SK-N-SH (cell line): ENCODE results near the gene ZNF689. TPM values are rescaled to one million over a fixed set of nuclear protein-coding genes. Genes with fewer than 3 reads are reported as not detected.

Experiments used
- CTCF ChIA-PET: fragments of 300-600, 350-600 bp; formaldehyde crosslinking; extraction: SDS; loops from one replicate; lab custom pipeline; 2021; lab: Yijun Ruan, JAX
- POLR2A ChIA-PET: fragments of 350-600 bp; sonication (Branson Sonifier 250); formaldehyde crosslinking; extraction: SDS; loops from one replicate; lab custom pipeline; 2020; ENCODE audit warnings: antibody characterized with exemption, inconsistent platforms; lab: Yijun Ruan, JAX
- DNase-seq: peaks from one replicate; pipeline ENCODE4 v3.0.0; 2012
- H2AFZ ChIP-seq: fragments of 200-600 bp; sonication (generic); 2 replicates; pipeline ENCODE4 v1.8.1; 2016; ENCODE audit warnings: antibody characterized with exemption, mild to moderate bottlenecking, low read depth
- H3F3A ChIP-seq: fragments of 200-600 bp; sonication (generic); replicated peaks from 2 replicates; pipeline ENCODE3; 2016; ENCODE audit warnings: antibody characterized with exemption, mild to moderate bottlenecking; ENCODE audit not compliant: insufficient read depth
- H3K27ac ChIP-seq, 2 experiments: fragments of 200-500 bp in 1 of 2; fragments of 200-600 bp in 1 of 2; sonication (Bioruptor generic) in 1 of 2; sonication (generic), shearing (Covaris generic) in 1 of 2; 2 replicates each; pipeline versions ENCODE4 v1.5.1 to v1.6.1; 2014 to 2016; ENCODE audit warnings: low read depth in 2 of 2, inconsistent platforms in 1 of 2, low read length in 1 of 2, mild to moderate bottlenecking in 1 of 2, mixed read lengths in 1 of 2
- H3K27me3 ChIP-seq: fragments of 200-600 bp; sonication (generic), shearing (Covaris generic); 2 replicates; pipeline ENCODE4 v1.6.1; 2016; ENCODE audit warnings: mixed run types; ENCODE audit not compliant: insufficient read depth
- H3K36me3 ChIP-seq, 2 experiments: fragments of 200-500 bp in 1 of 2; fragments of 200-600 bp in 1 of 2; sonication (Bioruptor generic) in 1 of 2; sonication (generic) in 1 of 2; replicated peaks in 1 of 2; 2 replicates each; pipeline versions ENCODE3 to v1.5.1; 2014 to 2016; ENCODE audit warnings: low read length in 1 of 2, mild to moderate bottlenecking in 1 of 2; ENCODE audit not compliant: insufficient read depth in 2 of 2, control insufficient read depth in 1 of 2
- H3K4me1 ChIP-seq, 2 experiments: fragments of 200-500 bp in 1 of 2; fragments of 200-600 bp in 1 of 2; sonication (Bioruptor generic) in 1 of 2; sonication (generic), shearing (Covaris generic) in 1 of 2; 2 replicates each; pipeline versions ENCODE4 v1.5.1 to v1.6.1; 2014 to 2016; ENCODE audit warnings: low read depth in 1 of 2, low read length in 1 of 2, mixed run types in 1 of 2; ENCODE audit not compliant: insufficient read depth in 2 of 2, control insufficient read depth in 1 of 2
- H3K4me2 ChIP-seq: fragments of 200-600 bp; sonication (generic), shearing (Covaris generic); 2 replicates; pipeline ENCODE4 v1.6.1; 2017; ENCODE audit warnings: mixed run types
- H3K4me3 ChIP-seq, 2 experiments: fragments of 200-500 bp in 1 of 2; fragments of 200-600 bp in 1 of 2; sonication (Bioruptor generic) in 1 of 2; sonication (generic), shearing (Covaris generic) in 1 of 2; 2 replicates each; pipeline versions ENCODE4 v1.5.1 to v1.8.1; 2014 to 2016; ENCODE audit warnings: low read depth in 2 of 2, inconsistent platforms in 1 of 2, low read length in 1 of 2, mild to moderate bottlenecking in 1 of 2, mixed read lengths in 1 of 2, moderate library complexity in 1 of 2
- H3K79me2 ChIP-seq: fragments of 200-600 bp; sonication (generic); 2 replicates; pipeline ENCODE4 v1.8.1; 2017; ENCODE audit warnings: mild to moderate bottlenecking; ENCODE audit not compliant: insufficient read depth
- H3K9ac ChIP-seq: fragments of 200-600 bp; sonication (generic); 2 replicates; pipeline ENCODE4 v1.6.1; 2017; ENCODE audit warnings: mixed run types
- H3K9me2 ChIP-seq: fragments of 200-600 bp; sonication (generic); 2 replicates; pipeline ENCODE4 v1.6.1; 2017; ENCODE audit warnings: mixed run types
- H3K9me3 ChIP-seq: fragments of 200-600 bp; sonication (generic); 2 replicates; pipeline ENCODE4 v1.6.1; 2017; ENCODE audit warnings: mixed run types, mild to moderate bottlenecking, moderate library complexity
- H4K20me1 ChIP-seq: fragments of 200-600 bp; sonication (generic); 2 replicates; pipeline ENCODE4 v1.6.1; 2017; ENCODE audit warnings: mild to moderate bottlenecking, mixed run types; ENCODE audit not compliant: insufficient read depth
- CHD2 ChIP-seq: fragments of 150-350 bp; IDR thresholded peaks from 2 replicates; pipeline ENCODE4 v1.6.1; 2018; ENCODE audit warnings: low read length; ENCODE audit not compliant: partially characterized antibody
- ELF1 ChIP-seq: IDR thresholded peaks from 2 replicates; pipeline ENCODE4 v1.4.0; 2012
- EZH2phosphoT487 ChIP-seq: fragments of 200-600 bp; sonication (generic); IDR thresholded peaks from 2 replicates; pipeline ENCODE4 v1.6.1; 2017; ENCODE audit warnings: low read depth, mixed run types, mild to moderate bottlenecking, antibody characterized with exemption, moderate library complexity, borderline replicate concordance
- FOSL2 ChIP-seq: IDR thresholded peaks from 2 replicates; pipeline ENCODE4 v1.4.0; 2012; ENCODE audit warnings: low read depth, mild to moderate bottlenecking, moderate library complexity, borderline replicate concordance
- FOXJ3 ChIP-seq: sonication (generic); formaldehyde crosslinking; IDR thresholded peaks from 2 replicates; pipeline ENCODE4 v1.5.1; 2020; ENCODE audit warnings: mild to moderate bottlenecking, missing genetic modification reagents
- FOXM1 ChIP-seq: IDR thresholded peaks from 2 replicates; pipeline ENCODE4 v1.4.0; 2012; ENCODE audit warnings: low read depth, mild to moderate bottlenecking
- GATA2 ChIP-seq: sonication (generic); formaldehyde crosslinking; IDR thresholded peaks from 2 replicates; pipeline ENCODE4 v1.5.0; 2020; ENCODE audit warnings: mild to moderate bottlenecking, missing genetic modification reagents
- JUND ChIP-seq: IDR thresholded peaks from 2 replicates; pipeline ENCODE4 v1.4.0; 2012
- MAX ChIP-seq: IDR thresholded peaks from 2 replicates; pipeline ENCODE4 v1.4.0; 2012; ENCODE audit warnings: low read depth
- MEF2A ChIP-seq: IDR thresholded peaks from 2 replicates; pipeline ENCODE4 v1.4.0; 2012; ENCODE audit warnings: low read depth, borderline replicate concordance
- NFIC ChIP-seq: IDR thresholded peaks from 2 replicates; pipeline ENCODE4 v1.4.0; 2012; ENCODE audit warnings: borderline replicate concordance
- NRF1 ChIP-seq: IDR thresholded peaks from 2 replicates; pipeline ENCODE4 v1.6.1; 2012; ENCODE audit warnings: low read depth, mild to moderate bottlenecking, low read length
- PBX3 ChIP-seq: IDR thresholded peaks from 2 replicates; pipeline ENCODE4; 2012
- RAD21 ChIP-seq: IDR thresholded peaks from 2 replicates; pipeline ENCODE4 v1.6.1; 2012; ENCODE audit warnings: mild to moderate bottlenecking, low read length
- REST ChIP-seq: IDR thresholded peaks from 2 replicates; pipeline ENCODE4 v1.6.1; 2012; ENCODE audit warnings: mild to moderate bottlenecking, low read depth, low read length, moderate library complexity
- SMC3 ChIP-seq: IDR thresholded peaks from 2 replicates; pipeline ENCODE4 v1.6.1; 2012; ENCODE audit warnings: low read depth, low read length, improper control_type of control experiment
- TCF12 ChIP-seq: IDR thresholded peaks from 2 replicates; pipeline ENCODE4 v1.4.0; 2012
- USF1 ChIP-seq: IDR thresholded peaks from 2 replicates; pipeline ENCODE4 v1.4.0; 2012; ENCODE audit warnings: low read depth, borderline replicate concordance
- USF2 ChIP-seq: fragments of 150-350 bp; IDR thresholded peaks from 2 replicates; pipeline ENCODE4 v1.6.1; 2017; ENCODE audit warnings: antibody characterized with exemption, low read length, low read depth, borderline replicate concordance
- WGBS: methylation state at CpG from one replicate; pipeline ENCODE4 v1.1.6; 2017; ENCODE audit warnings: low lambda C conversion rate; 5-methylcytosine and 5-hydroxymethylcytosine counted together
- polyA plus RNA-seq, 3 experiments: library from polyadenylated mRNA; depleted of rRNA; stranded (reverse); fragments of >200 nt; gene quantifications; 2 replicates each; pipeline ENCODE4 v1.2.3, GENCODE V29; 2012

The ZNF689 gene
- polyA plus RNA-seq, 1 of the 3 experiments (the other 2 are of a cell fraction), result 2.9 TPM

- TF ChIP-seq USF1 (no peak), NFIC (no peak), FOXM1 (no peak)
Measured at GRCh38 chr16:30561089-30561816, 48.9 kb downstream of the ZNF689 start (continued).

- TF ChIP-seq NRF1, result no peak
- no peak for TF ChIP-seq GATA2
- no peak for TF ChIP-seq SMC3
- TF ChIP-seq MEF2A, result no peak
- TF ChIP-seq JUND, result no peak
- TF ChIP-seq TCF12, result no peak
- TF ChIP-seq PBX3, result no peak
- no peak for TF ChIP-seq FOXJ3 (CRISPR knock-in tag)
- TF ChIP-seq FOSL2, result no peak
- TF ChIP-seq NFIC, result no peak
- TF ChIP-seq USF2, result no peak
- TF ChIP-seq EZH2phosphoT487, result no peak
- TF ChIP-seq REST, result no peak
- TF ChIP-seq ELF1, result no peak
- no peak for TF ChIP-seq RAD21
- TF ChIP-seq MAX, result no peak
- no peak for TF ChIP-seq CHD2
- TF ChIP-seq, all 33 proteins: peak for 0
- Histone ChIP-seq H3K27me3 (no peaks in the 10 kb centered on the region), H3K79me2 (peaks cover 26% of the 10 kb centered on the region), H2AFZ (peak overlapping the region; percentile 70; the same call in 1 of the 2 replicates), H3K4me2 (no peak overlapping the region), H3K27ac (no peak overlapping the region), H3K36me3 (peaks cover 0 to 10% of the 10 kb centered on the region in 2 experiments), H3K9ac (no peak overlapping the region), H3K9me2 (no peaks in the 10 kb centered on the region), H3F3A (peaks cover 7% of the 10 kb centered on the region), H3K4me3 (no peak overlapping the region), H3K4me1 (peaks cover 0 to 6% of the 10 kb centered on the region in 2 experiments; a peak in 1 of 4 replicates), H3K9me3 (no peaks in the 10 kb centered on the region), H4K20me1 (no peaks in the 10 kb centered on the region)
- 97% methylated on average over 6 of the region's 6 CpGs for WGBS
- POLR2A ChIA-PET, result no interaction called here
- CTCF ChIA-PET, result interaction anchor here (0.6 kb wide), 1 partner anchor 22 kb away, joined by 3 read pairs; no protein-coding TSS in a partner anchor
- no peak for DNase-seq
Measured at GRCh38 chr16:30559690-30560089, 50.5 kb downstream of the ZNF689 start.
